ENCODE data around the gene ERVMER34-1. TPM values are rescaled to one million over a fixed set of nuclear protein-coding genes. Genes with fewer than 3 reads are reported as not detected.

ERVMER34-1 gene
- total RNA-seq, 2 experiments from 2014 or later = not detected

Other genes starting within 250 kb of the ERVMER34-1 start
- 10 to 100 TPM; 13.1 to 15.0 TPM for gene USP46, start 92.1 kb downstream of the ERVMER34-1 start, total RNA-seq
- under 1 TPM; 0.25 to 0.33 TPM for gene RASL11B, start 110.9 kb upstream of the ERVMER34-1 start, total RNA-seq

Measured in activated CD4-positive, alpha-beta memory T cell treated with anti-CD3 and anti-CD28 coated beads, Interleukin-2, amount 10 ng/mL, durations not matched to agents 7 days and 5 days (primary cell).